ENCODE measurements around the gene PTPN1.
A peak's percentile ranks its signal among the peaks of the same experiment; 100 is the strongest.
"Not testable (repeated sequence)": the region's sequence is repeated elsewhere in the genome, so short reads cannot be mapped to it uniquely, and the experiment has no call there.

PTPN1 gene

GRCh38 chr20:50557549-50558134, 47.5 kb downstream of the PTPN1 start:
- no peak for DNase-seq (ENCODE audit: low read depth, low spot score)

- no peak for DNase-seq (ENCODE audit: low read depth, low spot score)
These were observed 48.3 kb downstream of the PTPN1 start for GRCh38 chr20:50558483-50558925.

DNA sequence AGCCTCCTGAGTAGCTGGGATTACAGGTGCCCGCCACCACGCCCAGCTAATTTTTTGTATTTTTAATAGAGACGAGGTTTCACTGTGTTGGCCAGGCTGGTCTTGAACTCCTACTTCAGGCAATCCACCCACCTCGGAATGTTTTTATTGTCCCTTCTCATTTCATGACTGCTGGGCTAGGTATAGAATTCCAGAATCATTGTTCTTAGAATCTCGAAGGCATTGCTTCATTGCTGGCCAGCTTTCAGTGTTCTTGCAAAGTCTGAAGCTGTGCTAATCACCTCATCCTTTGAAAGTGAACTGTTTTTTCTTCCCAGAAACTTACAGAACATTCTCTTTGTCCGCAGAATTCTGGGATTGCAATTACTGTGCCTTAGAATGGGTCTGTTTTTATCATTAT, 49.0 kb downstream of the PTPN1 start:
- DNase-seq (ENCODE audit: low read depth, low spot score): no peak

- DNase-seq (ENCODE audit: low read depth, low spot score): no peak
These were observed 49.9 kb downstream of the PTPN1 start for GRCh38 chr20:50559856-50560638.

- DNase-seq (ENCODE audit: low read depth, low spot score): no peak
These were observed 50.7 kb downstream of the PTPN1 start for GRCh38 chr20:50560867-50561266.

DNA sequence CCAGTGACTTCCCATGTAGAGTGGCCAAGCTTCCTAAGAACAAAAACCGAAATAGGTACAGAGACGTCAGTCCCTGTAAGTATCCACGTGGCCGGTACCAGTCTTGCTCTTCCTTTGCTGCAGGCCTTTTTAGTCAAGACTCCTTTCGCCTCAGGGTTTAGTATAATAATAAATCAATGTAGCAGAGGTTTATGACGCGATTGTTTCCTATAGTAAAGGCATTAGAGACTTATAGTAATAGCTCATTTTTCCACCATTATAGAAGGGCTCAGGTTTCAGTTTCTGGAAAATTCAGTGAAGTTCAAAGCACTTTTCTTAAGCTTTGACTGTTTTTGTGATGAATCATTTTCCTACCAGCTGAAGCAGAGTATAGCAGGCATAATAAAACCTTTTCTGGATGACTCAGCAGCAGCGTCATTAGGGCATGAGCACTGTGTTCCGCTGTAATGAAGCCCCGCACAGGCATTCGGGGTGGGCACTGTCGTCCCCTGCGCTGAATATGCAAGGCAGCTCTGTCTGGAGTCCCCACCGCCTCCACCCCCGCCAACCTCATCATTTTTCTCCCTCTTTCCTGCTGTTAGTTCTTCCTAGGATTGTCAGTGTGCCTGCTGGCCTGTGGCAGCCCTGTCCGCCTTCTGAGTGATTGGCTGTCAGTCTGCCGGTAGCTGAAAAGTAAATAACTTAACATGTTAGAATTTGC, 51.3 kb downstream of the PTPN1 start:
- DNase-seq (ENCODE audit: low read depth, low spot score): peak; percentile 37

DNA sequence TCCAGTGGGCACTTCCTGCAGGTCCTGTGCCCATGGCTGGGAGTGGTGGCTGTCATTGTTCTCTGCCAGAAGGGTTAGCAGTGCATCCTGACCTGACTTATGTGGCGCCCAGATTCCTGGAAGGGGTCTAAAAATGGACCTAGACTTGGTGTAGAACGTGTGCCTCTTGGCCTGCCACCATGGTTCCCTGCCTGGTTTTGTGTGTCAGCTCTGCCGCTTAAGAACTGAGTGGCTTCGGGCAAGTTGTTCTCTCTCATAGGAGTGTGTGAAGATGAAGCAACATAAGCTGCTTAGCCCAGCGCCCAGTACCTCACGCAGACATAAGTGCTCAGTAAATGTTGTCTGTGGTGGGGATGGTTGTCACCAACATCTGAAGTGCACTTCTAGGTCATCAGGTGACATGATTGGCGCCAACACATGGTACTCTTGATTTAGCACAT, 52.1 kb downstream of the PTPN1 start:
- no peak for DNase-seq (ENCODE audit: low read depth, low spot score)

DNA sequence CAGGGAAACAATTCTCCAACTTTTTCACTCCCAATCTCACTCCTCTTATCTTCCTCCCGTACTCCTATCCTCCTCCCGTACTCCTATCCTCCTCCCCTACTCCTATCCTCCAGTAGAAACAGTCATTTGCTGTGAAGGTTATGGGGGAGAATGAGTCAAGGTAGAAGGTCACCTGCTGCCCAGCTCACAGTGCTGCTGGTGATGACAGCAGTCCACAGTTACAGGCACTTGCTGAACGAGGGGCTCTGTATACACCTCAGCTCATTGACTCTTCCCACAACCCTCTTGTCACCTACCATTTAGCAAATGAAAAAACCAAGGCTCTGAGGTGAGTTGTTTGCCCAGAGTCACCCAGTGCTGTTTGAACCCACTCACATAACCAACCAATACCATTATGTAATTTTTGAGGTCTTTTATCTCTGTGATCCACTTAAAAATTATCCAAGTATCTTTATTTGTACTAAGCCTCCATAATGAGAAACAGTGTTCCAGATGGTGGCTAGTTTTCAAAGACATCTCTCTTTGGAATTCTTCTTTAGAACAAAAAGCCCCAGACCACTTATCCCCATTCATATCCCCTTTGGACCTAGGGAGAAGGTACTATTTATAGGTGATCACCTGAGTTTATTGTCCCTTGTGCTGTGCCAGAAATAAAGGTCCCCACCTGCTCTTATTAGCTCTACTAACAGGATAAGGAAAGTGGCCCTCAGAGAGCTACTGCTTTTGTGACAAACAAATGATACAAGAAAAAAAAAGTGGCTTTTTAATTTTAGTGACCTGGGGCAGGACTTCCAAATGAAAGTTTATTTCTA, 53.2 kb downstream of the PTPN1 start:
- no peak for DNase-seq (ENCODE audit: low read depth, low spot score)

GRCh38 chr20:50565383-50565782, 55.2 kb downstream of the PTPN1 start:
- no peak for DNase-seq (ENCODE audit: low read depth, low spot score)

- DNase-seq (ENCODE audit: low read depth, low spot score): no peak
These were observed 55.7 kb downstream of the PTPN1 start for GRCh38 chr20:50565871-50566270.

GRCh38 chr20:50567860-50568548, 57.8 kb downstream of the PTPN1 start:
- no peak for DNase-seq (ENCODE audit: low read depth, low spot score)

DNA sequence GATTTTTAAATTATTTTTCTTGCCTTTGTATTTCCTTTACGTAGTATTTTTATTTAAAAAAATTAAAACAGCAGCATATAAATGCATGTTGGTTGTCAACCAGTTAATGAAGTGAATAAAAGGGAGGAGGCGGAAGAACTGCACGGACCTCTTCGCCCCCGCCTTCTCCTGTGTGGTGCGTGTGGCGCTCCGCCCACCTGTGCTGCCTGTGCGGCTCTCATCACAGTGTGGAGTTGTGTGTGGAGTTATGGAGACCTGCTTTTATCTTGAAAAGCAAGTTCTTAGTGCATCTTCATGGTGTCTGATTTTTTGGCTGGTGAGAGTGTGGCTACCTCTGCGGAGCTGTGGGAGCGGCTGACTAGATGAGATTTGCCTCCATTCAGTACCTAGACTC, 58.4 kb downstream of the PTPN1 start:
- DNase-seq (ENCODE audit: low read depth, low spot score): no peak

- DNase-seq (ENCODE audit: low read depth, low spot score): not testable (repeated sequence)
These were observed 59.3 kb downstream of the PTPN1 start for GRCh38 chr20:50569487-50569863.

- no peak for DNase-seq (ENCODE audit: low read depth, low spot score)
These were observed 60.0 kb downstream of the PTPN1 start for GRCh38 chr20:50569864-50570836.

- no peak for DNase-seq (ENCODE audit: low read depth, low spot score)
These were observed 61.3 kb downstream of the PTPN1 start for GRCh38 chr20:50571466-50571865.

GRCh38 chr20:50572938-50573777, 63.0 kb downstream of the PTPN1 start:
- no peak for DNase-seq (ENCODE audit: low read depth, low spot score)

GRCh38 chr20:50574108-50574507, 63.9 kb downstream of the PTPN1 start:
- DNase-seq (ENCODE audit: low read depth, low spot score): no peak

- DNase-seq (ENCODE audit: low read depth, low spot score): no peak
These were observed 64.4 kb downstream of the PTPN1 start for GRCh38 chr20:50574586-50574985.

All from activated naive CD8-positive, alpha-beta T cell treated with anti-CD3 and anti-CD28 coated beads, Interleukin-2, amount 50 U/mL, for 16 hours (primary cell).